ENCODE measurements around the gene HSPD1.
A peak's percentile ranks its signal among the peaks of the same experiment; 100 is the strongest.

HSPD1 gene

DNA sequence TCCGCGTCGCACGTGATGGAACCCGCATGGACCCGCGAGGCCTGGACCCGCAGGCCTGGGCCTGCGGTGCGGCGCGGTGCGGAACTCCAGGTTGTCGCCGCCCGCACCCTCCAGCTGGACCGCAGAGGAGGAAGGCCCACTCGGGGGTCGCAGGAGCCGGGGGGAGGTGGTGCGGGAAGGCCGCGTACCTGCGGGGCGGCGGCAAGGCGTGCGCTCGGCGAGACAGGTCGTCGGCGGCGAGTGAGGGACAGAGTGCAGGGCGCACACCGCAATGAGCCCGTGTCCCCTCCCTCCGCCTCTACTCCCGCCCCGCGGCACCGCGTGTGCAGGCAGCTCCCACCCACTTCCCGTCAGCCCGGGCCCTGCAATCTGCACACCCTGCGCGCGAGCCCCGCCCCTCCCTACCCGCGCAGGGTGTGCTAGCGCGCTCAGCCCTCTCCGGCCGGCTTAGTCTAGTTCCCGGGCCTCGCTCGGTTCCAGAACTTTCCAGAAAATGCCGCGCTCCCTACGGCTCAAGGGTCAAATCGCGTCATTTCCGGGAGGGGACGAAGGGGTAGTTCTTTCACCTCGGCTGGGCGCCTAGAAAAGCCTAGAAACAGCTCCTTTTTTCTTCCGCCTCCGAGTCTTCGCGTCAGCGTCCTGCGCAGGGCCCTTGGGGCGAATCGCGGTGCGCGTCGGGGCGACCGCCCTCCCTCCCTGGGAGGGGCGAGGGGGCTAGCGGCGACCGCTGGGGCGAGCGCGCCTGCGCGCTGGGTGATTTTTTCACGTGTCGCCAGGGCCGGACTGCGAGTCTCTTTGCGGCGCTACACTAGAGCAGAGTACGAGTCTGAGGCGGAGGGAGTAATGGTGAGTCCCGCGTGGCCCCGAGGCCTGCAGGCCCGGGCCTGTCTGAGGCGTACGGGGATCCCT, at the start of gene HSPD1, which contains the start of gene HSPE1:
HSPD1 (minus strand) TSS at position 247 of the 909 bp plus-strand sequence. CDS start 992 bp downstream, outside the sequence.
HSPE1 (plus strand) TSS at position 786 of the 909 bp plus-strand sequence; CDS start at position 844, 58 bp downstream.
- H3K9ac ChIP-seq (ENCODE audit: low read length in 5 of 5), result peak within 1 kb of the TSS; percentile 86 to 99 (median 97)
- H3K9me3 ChIP-seq (ENCODE audit: control insufficient read depth in 5 of 5, low read length in 5 of 5), result no peaks in the 10 kb centered on the region
- H3K27me3 ChIP-seq (ENCODE audit: control insufficient read depth in 5 of 5, insufficient read depth in 4 of 5, low read length in 5 of 5), result no peaks in the 10 kb centered on the region
- H3K27ac ChIP-seq (ENCODE audit: low read depth, low read length), result peak within 1 kb of the TSS; percentile 96
- H3K4me3 ChIP-seq (ENCODE audit: low read depth in 1 of 5, low read length in 5 of 5), result peak within 1 kb of the TSS; percentile 67 to 91 (median 89)
- H3K36me3 ChIP-seq (ENCODE audit: control insufficient read depth in 5 of 5, insufficient read depth in 5 of 5, low read length in 5 of 5), result peaks cover 14 to 47% (median 37%) of the 10 kb centered on the region in 5 donors
- H3K4me1 ChIP-seq (ENCODE audit: control insufficient read depth in 5 of 5, insufficient read depth in 5 of 5, low read length in 5 of 5), result peaks cover 2 to 38% (median 36%) of the 10 kb centered on the region in 5 donors

DNA sequence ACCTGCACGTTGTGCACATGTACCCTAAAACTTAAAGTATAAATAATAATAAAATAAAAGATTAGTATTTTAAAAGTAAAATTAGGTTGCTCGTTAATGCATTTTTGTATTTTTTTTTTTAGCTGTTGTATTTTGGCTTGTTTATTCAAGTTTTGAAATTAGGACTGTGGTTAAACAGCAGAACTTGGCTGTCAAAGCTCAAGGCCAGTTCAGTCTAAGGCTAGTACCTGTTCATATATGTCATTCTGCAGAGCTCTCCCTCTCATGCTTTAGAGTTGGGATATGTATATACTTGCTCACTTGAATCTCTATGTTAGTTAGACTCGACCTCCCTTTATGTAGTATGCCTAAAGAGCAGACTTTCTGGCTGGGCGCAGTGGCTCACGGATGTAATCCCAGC, 48.9 kb upstream of the HSPD1 start:
- Histone ChIP-seq H3K4me1 (ENCODE audit: control insufficient read depth in 5 of 5, insufficient read depth in 5 of 5, low read length in 5 of 5) (peaks cover 0 to 4% (median 0%) of the 10 kb centered on the region in 5 donors), H3K9me3 (ENCODE audit: control insufficient read depth in 5 of 5, low read length in 5 of 5) (no peaks in the 10 kb centered on the region), H3K9ac (ENCODE audit: low read length in 5 of 5) (no peak overlapping the region), H3K4me3 (ENCODE audit: low read depth in 1 of 5, low read length in 5 of 5) (no peak overlapping the region), H3K36me3 (ENCODE audit: control insufficient read depth in 5 of 5, insufficient read depth in 5 of 5, low read length in 5 of 5) (peaks cover 21 to 51% (median 34%) of the 10 kb centered on the region in 5 donors), H3K27ac (ENCODE audit: low read depth, low read length) (no peak overlapping the region), H3K27me3 (ENCODE audit: control insufficient read depth in 5 of 5, insufficient read depth in 4 of 5, low read length in 5 of 5) (no peaks in the 10 kb centered on the region)

DNA sequence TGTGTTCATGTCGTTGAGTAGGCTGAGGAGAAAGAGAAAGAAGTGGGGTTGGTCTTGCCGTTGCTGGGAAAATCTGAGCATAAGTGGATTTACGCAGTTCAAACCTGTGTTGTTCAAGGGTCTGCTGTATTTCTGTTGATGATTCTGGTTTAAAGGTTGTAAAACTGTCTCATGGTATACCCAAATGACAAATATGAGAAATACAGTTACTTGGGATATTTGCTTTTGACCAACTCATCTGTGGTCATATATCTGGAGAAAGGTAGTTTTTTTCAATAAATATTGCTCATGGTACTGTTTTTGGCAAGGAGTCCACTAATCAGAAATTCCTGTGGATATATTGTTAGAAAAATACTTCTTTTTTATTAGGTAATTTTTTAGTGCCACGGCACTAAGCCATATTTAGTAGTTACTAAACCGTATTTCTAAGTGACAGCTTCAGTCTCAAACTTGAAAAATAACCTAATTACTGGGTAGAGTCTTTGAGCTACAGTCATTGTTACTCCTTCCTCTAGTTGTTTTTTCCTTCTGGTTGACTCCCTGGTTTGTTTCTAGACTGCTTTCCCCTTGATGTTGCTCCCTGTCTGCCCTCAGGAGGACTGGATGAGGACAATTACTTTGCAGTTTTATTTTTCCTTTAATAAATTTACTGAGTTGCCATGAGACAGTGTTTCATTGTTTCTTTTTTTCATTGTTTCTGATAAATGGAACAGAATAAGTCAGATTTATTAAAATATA, 47.7 kb upstream of the HSPD1 start:
- no peak overlapping the region for H3K9ac ChIP-seq (ENCODE audit: low read length in 5 of 5)
- H3K36me3 ChIP-seq (ENCODE audit: control insufficient read depth in 5 of 5, insufficient read depth in 5 of 5, low read length in 5 of 5), result peaks cover 31 to 56% (median 38%) of the 10 kb centered on the region in 5 donors
- H3K27ac ChIP-seq (ENCODE audit: low read depth, low read length), result no peak overlapping the region
- H3K27me3 ChIP-seq (ENCODE audit: control insufficient read depth in 5 of 5, insufficient read depth in 4 of 5, low read length in 5 of 5), result no peaks in the 10 kb centered on the region
- H3K9me3 ChIP-seq (ENCODE audit: control insufficient read depth in 5 of 5, low read length in 5 of 5), result no peaks in the 10 kb centered on the region
- peaks cover 0 to 4% (median 0%) of the 10 kb centered on the region in 5 donors for H3K4me1 ChIP-seq (ENCODE audit: control insufficient read depth in 5 of 5, insufficient read depth in 5 of 5, low read length in 5 of 5)
- no peak overlapping the region for H3K4me3 ChIP-seq (ENCODE audit: low read depth in 1 of 5, low read length in 5 of 5)

DNA sequence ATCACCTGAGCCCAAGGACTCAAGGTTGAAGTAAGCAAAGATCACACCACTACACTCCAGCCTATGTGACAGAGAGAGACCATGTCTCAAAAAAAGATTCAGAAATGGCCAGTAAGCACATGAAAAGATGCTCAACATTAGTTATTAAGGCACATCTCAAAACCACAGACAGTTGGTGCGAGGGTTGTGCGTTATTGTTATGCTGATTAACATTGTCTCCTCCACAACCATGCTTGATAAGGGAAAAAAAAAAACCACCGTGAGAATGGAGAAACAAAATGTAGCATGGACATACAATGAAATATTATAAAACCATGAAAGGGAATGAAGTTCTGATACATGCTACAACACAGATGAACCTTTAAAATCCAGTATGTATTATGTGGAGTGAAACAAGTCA, 43.6 kb upstream of the HSPD1 start:
- H3K9me3 ChIP-seq (ENCODE audit: control insufficient read depth in 5 of 5, low read length in 5 of 5), result no peaks in the 10 kb centered on the region
- no peak overlapping the region for H3K27ac ChIP-seq (ENCODE audit: low read depth, low read length)
- H3K9ac ChIP-seq (ENCODE audit: low read length in 5 of 5), result no peak overlapping the region
- peaks cover 27 to 55% (median 38%) of the 10 kb centered on the region in 5 donors for H3K36me3 ChIP-seq (ENCODE audit: control insufficient read depth in 5 of 5, insufficient read depth in 5 of 5, low read length in 5 of 5)
- H3K4me3 ChIP-seq (ENCODE audit: low read depth in 1 of 5, low read length in 5 of 5), result no peak overlapping the region
- H3K4me1 ChIP-seq (ENCODE audit: control insufficient read depth in 5 of 5, insufficient read depth in 5 of 5, low read length in 5 of 5), result peaks cover 0 to 13% (median 5%) of the 10 kb centered on the region in 5 donors
- no peaks in the 10 kb centered on the region for H3K27me3 ChIP-seq (ENCODE audit: control insufficient read depth in 5 of 5, insufficient read depth in 4 of 5, low read length in 5 of 5)

DNA sequence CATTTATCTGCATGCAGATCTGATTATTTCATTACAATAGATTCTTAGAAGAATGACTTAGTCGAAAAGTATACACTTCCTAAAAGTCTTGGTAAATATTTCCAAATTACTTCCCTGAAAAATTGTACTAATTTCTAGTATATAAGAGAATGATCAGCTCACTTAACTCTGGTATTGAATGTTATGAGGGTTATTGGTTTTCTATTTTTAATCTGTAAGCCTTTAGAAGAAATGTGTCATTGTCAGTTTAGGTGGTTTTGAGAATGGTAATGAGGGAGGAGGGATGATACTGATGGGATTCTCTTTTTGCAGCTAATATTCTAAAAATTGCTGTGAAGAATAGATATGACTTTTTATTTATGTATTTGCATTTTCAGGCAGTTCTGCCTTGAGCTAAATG, 40.1 kb upstream of the HSPD1 start:
- peaks cover 0 to 9% (median 5%) of the 10 kb centered on the region in 5 donors for H3K4me1 ChIP-seq (ENCODE audit: control insufficient read depth in 5 of 5, insufficient read depth in 5 of 5, low read length in 5 of 5)
- H3K36me3 ChIP-seq (ENCODE audit: control insufficient read depth in 5 of 5, insufficient read depth in 5 of 5, low read length in 5 of 5), result peaks cover 33 to 65% (median 42%) of the 10 kb centered on the region in 5 donors
- no peak overlapping the region for H3K27ac ChIP-seq (ENCODE audit: low read depth, low read length)
- no peak overlapping the region for H3K9ac ChIP-seq (ENCODE audit: low read length in 5 of 5)
- H3K4me3 ChIP-seq (ENCODE audit: low read depth in 1 of 5, low read length in 5 of 5), result no peak overlapping the region
- no peaks in the 10 kb centered on the region for H3K9me3 ChIP-seq (ENCODE audit: control insufficient read depth in 5 of 5, low read length in 5 of 5)
- no peaks in the 10 kb centered on the region for H3K27me3 ChIP-seq (ENCODE audit: control insufficient read depth in 5 of 5, insufficient read depth in 4 of 5, low read length in 5 of 5)

DNA sequence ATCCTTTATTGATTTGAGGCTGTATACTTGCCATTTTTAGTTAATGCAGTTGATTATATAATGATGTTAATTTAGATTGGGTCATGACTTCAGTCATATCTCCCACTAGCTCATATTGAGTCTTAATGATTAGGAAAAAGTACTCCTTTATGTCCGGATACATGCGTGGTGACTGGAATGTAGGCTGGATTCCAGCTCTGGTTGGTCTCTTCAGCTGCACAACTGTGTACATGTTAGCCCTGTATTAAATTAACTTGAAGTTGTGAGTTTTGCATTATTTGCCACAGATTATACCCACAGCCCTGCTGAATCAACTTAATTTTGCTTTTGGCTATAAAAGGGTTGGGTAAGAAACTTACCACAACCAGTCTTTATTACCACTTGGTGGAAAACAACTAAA, 38.8 kb upstream of the HSPD1 start:
- Histone ChIP-seq H3K9ac (ENCODE audit: low read length in 5 of 5) (no peak overlapping the region), H3K4me3 (ENCODE audit: low read depth in 1 of 5, low read length in 5 of 5) (peak overlapping the region in 1 of 5 donors; percentile 13), H3K4me1 (ENCODE audit: control insufficient read depth in 5 of 5, insufficient read depth in 5 of 5, low read length in 5 of 5) (peaks cover 0 to 9% (median 5%) of the 10 kb centered on the region in 5 donors), H3K27ac (ENCODE audit: low read depth, low read length) (no peak overlapping the region), H3K27me3 (ENCODE audit: control insufficient read depth in 5 of 5, insufficient read depth in 4 of 5, low read length in 5 of 5) (no peaks in the 10 kb centered on the region), H3K9me3 (ENCODE audit: control insufficient read depth in 5 of 5, low read length in 5 of 5) (no peaks in the 10 kb centered on the region), H3K36me3 (ENCODE audit: control insufficient read depth in 5 of 5, insufficient read depth in 5 of 5, low read length in 5 of 5) (peaks cover 28 to 54% (median 33%) of the 10 kb centered on the region in 5 donors)

DNA sequence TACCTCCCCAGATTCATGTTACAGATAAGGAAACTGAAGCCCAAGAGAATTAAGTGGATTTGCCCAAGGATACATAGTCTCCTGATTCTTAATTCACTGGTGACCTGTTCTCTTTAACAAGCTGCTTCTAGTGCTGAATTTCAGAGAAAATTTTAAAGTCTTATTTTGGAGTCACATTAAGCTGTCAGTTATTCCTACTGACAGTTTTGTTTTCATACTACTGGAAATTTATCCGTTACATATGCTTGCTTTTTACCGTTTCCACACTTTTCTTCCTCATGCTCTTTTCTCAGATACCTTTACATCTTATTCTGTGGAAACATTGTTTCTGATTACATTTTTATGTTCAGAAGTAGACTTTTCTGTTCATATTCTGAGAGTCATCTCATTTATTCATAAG, 17.5 kb upstream of the HSPD1 start:
- Histone ChIP-seq H3K36me3 (ENCODE audit: control insufficient read depth in 5 of 5, insufficient read depth in 5 of 5, low read length in 5 of 5) (no peaks in the 10 kb centered on the region), H3K9ac (ENCODE audit: low read length in 5 of 5) (peak overlapping the region in 4 of 5 donors; percentile 96 to 100 (median 98)), H3K27ac (ENCODE audit: low read depth, low read length) (peak overlapping the region; percentile 84), H3K4me3 (ENCODE audit: low read depth in 1 of 5, low read length in 5 of 5) (peak overlapping the region; percentile 82 to 97 (median 95)), H3K4me1 (ENCODE audit: control insufficient read depth in 5 of 5, insufficient read depth in 5 of 5, low read length in 5 of 5) (peaks cover 0 to 27% (median 20%) of the 10 kb centered on the region in 5 donors), H3K27me3 (ENCODE audit: control insufficient read depth in 5 of 5, insufficient read depth in 4 of 5, low read length in 5 of 5) (no peaks in the 10 kb centered on the region), H3K9me3 (ENCODE audit: control insufficient read depth in 5 of 5, low read length in 5 of 5) (no peaks in the 10 kb centered on the region)

DNA sequence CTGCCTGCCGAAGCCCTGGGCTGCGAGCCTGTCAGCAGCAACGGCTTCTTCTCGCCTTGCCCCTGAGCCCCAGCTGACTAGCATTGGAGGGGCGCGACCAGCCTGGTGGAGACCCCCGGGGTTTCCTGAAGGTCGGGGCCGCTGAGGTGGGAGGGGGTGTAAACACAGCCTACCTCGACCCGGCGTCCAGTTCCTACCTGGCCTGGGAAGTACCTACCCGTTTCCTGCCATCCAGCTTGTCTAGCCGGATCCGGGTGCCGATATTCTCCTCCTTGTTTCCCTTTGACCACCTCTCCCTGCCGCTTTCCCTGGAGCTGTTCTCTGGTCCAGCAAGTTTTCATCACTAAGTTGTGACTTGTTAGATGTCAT, 16.7 kb upstream of the HSPD1 start:
- Histone ChIP-seq H3K36me3 (ENCODE audit: control insufficient read depth in 5 of 5, insufficient read depth in 5 of 5, low read length in 5 of 5) (no peaks in the 10 kb centered on the region), H3K4me1 (ENCODE audit: control insufficient read depth in 5 of 5, insufficient read depth in 5 of 5, low read length in 5 of 5) (peaks cover 0 to 27% (median 20%) of the 10 kb centered on the region in 5 donors)

DNA sequence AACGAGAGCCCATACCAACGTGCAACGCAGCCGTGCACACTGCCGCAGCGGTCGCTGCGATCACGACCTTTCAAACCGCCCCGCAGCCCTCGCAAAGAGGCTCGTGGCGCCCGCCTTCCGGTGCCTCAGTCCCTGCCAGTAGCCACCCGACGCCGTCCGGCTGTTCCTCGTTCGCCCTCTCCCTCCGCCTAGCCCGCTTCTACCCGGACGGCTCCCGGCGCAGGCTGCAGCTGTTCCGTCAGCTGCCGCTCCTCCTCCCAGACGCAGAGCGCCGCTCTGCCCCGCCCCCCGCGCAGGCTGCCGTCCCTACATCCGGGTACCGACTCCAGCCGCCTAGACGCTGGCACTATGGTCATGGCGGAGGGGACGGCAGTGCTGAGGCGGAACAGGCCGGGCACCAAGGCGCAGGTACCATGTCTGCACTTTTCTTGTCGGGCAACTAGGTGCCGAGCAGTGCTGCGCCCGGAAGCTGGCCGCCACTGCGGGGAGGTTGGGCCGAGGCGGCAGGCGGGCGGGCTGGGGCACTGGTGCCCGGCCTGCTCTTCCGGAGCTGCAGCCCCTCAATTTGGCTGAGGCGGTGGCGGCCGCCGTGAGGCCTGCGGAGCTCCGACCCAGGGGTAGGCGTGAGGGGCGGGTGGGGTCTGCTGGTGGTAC, 16.2 kb upstream of the HSPD1 start, which contains the start of gene MOB4:
MOB4 (plus strand) TSS at position 328 of the 654 bp plus-strand sequence; CDS start at position 349, 21 bp downstream.
- peak within 1 kb of the TSS; percentile 82 to 97 (median 95) for H3K4me3 ChIP-seq (ENCODE audit: low read depth in 1 of 5, low read length in 5 of 5)
- H3K9ac ChIP-seq (ENCODE audit: low read length in 5 of 5), result peak within 1 kb of the TSS; percentile 96 to 100 (median 97)
- H3K27ac ChIP-seq (ENCODE audit: low read depth, low read length), result peak within 1 kb of the TSS; percentile 84
- H3K4me1 ChIP-seq (ENCODE audit: control insufficient read depth in 5 of 5, insufficient read depth in 5 of 5, low read length in 5 of 5), result peaks cover 0 to 27% (median 20%) of the 10 kb centered on the region in 5 donors
- no peaks in the 10 kb centered on the region for H3K9me3 ChIP-seq (ENCODE audit: control insufficient read depth in 5 of 5, low read length in 5 of 5)
- H3K27me3 ChIP-seq (ENCODE audit: control insufficient read depth in 5 of 5, insufficient read depth in 4 of 5, low read length in 5 of 5), result no peaks in the 10 kb centered on the region
- no peaks in the 10 kb centered on the region for H3K36me3 ChIP-seq (ENCODE audit: control insufficient read depth in 5 of 5, insufficient read depth in 5 of 5, low read length in 5 of 5)

More for the DNA sequence above, 16.7 kb upstream of the HSPD1 start:
- Histone ChIP-seq H3K27ac (ENCODE audit: low read depth, low read length) (peak overlapping the region; percentile 84), H3K27me3 (ENCODE audit: control insufficient read depth in 5 of 5, insufficient read depth in 4 of 5, low read length in 5 of 5) (no peaks in the 10 kb centered on the region), H3K9ac (ENCODE audit: low read length in 5 of 5) (peak overlapping the region; percentile 96 to 100 (median 97)), H3K9me3 (ENCODE audit: control insufficient read depth in 5 of 5, low read length in 5 of 5) (no peaks in the 10 kb centered on the region), H3K4me3 (ENCODE audit: low read depth in 1 of 5, low read length in 5 of 5) (peak overlapping the region; percentile 82 to 97 (median 95))

All from subcutaneous abdominal adipose tissue (tissue), 5 donors.